ENCODE measurements around the gene FGD4.

The FGD4 gene

DNA sequence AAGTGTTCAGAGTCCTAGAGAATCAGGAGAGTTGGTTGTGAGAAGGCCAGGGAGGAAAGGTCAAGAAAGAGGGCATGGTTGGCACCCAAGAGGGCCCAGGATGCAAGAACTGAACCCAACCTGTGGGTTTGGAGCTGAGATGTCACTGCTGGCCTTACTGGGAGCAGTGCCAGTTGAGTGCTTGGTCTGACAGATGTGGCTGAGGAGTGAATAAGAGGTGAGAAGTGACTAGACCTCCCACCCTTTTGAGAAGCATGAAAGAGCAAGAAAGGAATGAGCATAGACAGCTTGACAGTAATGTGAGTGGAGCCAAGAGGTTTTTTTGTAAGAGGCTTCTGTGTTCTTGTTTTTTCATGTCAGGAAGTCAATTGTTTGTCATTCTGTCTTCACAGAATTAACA is 95.3 kb downstream of the FGD4 start:
- H3K4me3 ChIP-seq (ENCODE audit: low read depth, low read length), result no peak overlapping the region
- DNase-seq (ENCODE audit: low read depth), result no peak
- TF ChIP-seq, protein P1, sequence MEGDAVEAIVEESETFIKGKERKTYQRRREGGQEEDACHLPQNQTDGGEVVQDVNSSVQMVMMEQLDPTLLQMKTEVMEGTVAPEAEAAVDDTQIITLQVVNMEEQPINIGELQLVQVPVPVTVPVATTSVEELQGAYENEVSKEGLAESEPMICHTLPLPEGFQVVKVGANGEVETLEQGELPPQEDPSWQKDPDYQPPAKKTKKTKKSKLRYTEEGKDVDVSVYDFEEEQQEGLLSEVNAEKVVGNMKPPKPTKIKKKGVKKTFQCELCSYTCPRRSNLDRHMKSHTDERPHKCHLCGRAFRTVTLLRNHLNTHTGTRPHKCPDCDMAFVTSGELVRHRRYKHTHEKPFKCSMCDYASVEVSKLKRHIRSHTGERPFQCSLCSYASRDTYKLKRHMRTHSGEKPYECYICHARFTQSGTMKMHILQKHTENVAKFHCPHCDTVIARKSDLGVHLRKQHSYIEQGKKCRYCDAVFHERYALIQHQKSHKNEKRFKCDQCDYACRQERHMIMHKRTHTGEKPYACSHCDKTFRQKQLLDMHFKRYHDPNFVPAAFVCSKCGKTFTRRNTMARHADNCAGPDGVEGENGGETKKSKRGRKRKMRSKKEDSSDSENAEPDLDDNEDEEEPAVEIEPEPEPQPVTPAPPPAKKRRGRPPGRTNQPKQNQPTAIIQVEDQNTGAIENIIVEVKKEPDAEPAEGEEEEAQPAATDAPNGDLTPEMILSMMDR (IDR thresholded peaks at IDR 0.05; ENCODE audit: low read depth, low read length, missing control alignments), result no peak

DNA sequence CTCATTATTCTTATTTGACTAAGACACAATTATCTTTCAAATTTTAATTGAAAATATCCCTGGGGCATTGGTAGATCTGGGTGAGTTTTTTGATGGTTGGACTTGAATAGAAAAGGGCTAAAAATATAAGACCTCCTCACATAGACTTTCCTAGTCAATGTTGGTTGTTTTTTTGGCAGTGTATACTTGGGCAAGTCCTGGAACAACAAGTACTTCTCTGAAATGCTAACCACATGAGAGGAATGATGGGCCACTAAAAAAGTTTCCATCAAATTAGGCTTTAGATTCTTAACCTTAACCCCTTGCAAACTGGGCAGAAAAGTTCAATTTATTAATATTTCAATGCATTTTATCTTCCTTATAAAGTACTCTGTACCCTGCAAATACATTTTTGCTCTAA is 97.6 kb downstream of the FGD4 start:
- H3K4me3 ChIP-seq (ENCODE audit: low read depth, low read length), result no peak overlapping the region
- TF ChIP-seq, protein P1 (IDR thresholded peaks at IDR 0.05; ENCODE audit: low read depth, low read length, missing control alignments), result no peak
- no peak for DNase-seq (ENCODE audit: low read depth)

- no peak for DNase-seq (ENCODE audit: low read depth)
- H3K4me3 ChIP-seq (ENCODE audit: low read depth, low read length), result no peak overlapping the region
- TF ChIP-seq, protein P1 (IDR thresholded peaks at IDR 0.05; ENCODE audit: low read depth, low read length, missing control alignments), result no peak
Observed at GRCh38 chr12:32497864-32498263, 98.5 kb downstream of the FGD4 start.

GRCh38 chr12:32499048-32499447 is 99.7 kb downstream of the FGD4 start:
- TF ChIP-seq, protein P1 (IDR thresholded peaks at IDR 0.05; ENCODE audit: low read depth, low read length, missing control alignments), result no peak
- H3K4me3 ChIP-seq (ENCODE audit: low read depth, low read length), result no peak overlapping the region
- DNase-seq (ENCODE audit: low read depth), result no peak

DNA sequence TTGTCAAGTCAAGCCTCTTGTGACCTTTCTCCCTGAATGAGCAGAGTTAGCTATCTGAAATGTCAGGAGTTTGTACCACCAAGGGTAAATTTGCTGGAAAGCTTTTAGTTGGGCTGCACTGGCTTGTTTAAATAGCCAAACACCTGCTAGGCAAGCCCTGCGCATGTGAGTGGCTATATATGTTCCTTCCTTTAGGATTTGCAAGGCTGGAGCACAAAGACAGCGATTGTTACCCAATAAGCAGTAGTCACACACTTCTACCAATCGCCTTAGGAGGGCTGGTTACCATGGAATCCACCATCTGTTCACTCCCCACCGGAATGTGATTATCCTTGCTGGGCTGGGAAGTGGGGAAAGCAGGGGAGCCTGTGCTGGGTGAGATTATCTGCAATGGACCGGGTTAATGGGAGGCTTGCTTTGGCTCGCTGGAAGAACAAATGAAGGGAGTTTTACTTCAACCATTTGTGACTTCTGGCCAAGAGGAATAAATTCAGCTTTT is 102.5 kb downstream of the FGD4 start:
- TF ChIP-seq, protein P1 (IDR thresholded peaks at IDR 0.05; ENCODE audit: low read depth, low read length, missing control alignments), result no peak
- no peak overlapping the region for H3K4me3 ChIP-seq (ENCODE audit: low read depth, low read length)
- no peak for DNase-seq (ENCODE audit: low read depth)

- TF ChIP-seq, protein P1 (IDR thresholded peaks at IDR 0.05; ENCODE audit: low read depth, low read length, missing control alignments), result no peak
- H3K4me3 ChIP-seq (ENCODE audit: low read depth, low read length), result no peak overlapping the region
- no peak for DNase-seq (ENCODE audit: low read depth)
Observed at GRCh38 chr12:32502693-32503502, 103.5 kb downstream of the FGD4 start.

DNA sequence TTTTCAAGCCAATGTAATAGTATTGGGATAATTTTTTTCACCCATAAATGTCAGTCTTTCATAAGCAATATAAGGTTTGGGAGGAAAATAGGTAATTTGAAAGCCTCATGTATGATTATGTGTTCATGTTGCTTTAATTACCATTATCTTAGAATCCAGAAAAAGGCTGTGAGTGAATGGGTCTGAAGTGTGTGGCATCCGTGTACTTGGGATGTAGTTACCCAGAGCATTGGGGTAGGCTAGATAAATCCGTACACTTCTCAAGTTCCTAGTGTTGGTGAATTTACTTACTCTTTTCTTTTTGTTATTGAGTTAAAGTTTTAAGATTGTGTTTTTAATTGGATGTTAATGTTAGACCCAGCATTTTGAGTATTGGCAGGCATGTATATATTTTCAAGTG is 104.4 kb downstream of the FGD4 start:
- no peak for DNase-seq (ENCODE audit: low read depth)
- no peak overlapping the region for H3K4me3 ChIP-seq (ENCODE audit: low read depth, low read length)
- TF ChIP-seq, protein P1 (IDR thresholded peaks at IDR 0.05; ENCODE audit: low read depth, low read length, missing control alignments), result no peak

All from GM12864 (cell line).